ENCODE measurements around the gene SNX8. TPM values are rescaled to one million over a fixed set of nuclear protein-coding genes. Genes with fewer than 3 reads are reported as not detected.

Gene SNX8
- total and polyA plus RNA-seq, 2 donors (not counting 3 experiments of a cell fraction or from before 2014, with no cell fraction given), result 24.5 to 50.3 TPM

- Histone ChIP-seq H3K4me2 (ENCODE audit: insufficient read depth, low read length) (no peak overlapping the region), H3K9me3 (replicated peaks; ENCODE audit: control insufficient read depth, insufficient read depth, low read length) (no peaks in the 10 kb centered on the region), H4K20me1 (replicated peaks; ENCODE audit: control insufficient read depth, extremely low read depth, insufficient read depth, low read length) (no peaks in the 10 kb centered on the region), H3K27ac (ENCODE audit: insufficient read depth, low read depth, low read length) (no peak overlapping the region), H3K27me3 (ENCODE audit: control insufficient read depth in 2 of 2, insufficient read depth in 2 of 2, low read length in 2 of 2) (no peaks in the 10 kb centered on the region), H3K9me1 (replicated peaks; ENCODE audit: control insufficient read depth, extremely low read depth, insufficient read depth, low read length) (no peaks in the 10 kb centered on the region), H3K4me1 (ENCODE audit: control insufficient read depth, extremely low read depth, insufficient read depth, low read length) (peaks cover 6% of the 10 kb centered on the region), H2AFZ (ENCODE audit: low read depth, low read length) (no peak overlapping the region), H3K9ac (replicated peaks; ENCODE audit: extremely low read depth, insufficient read depth, low read length) (no peak overlapping the region), H3K79me2 (ENCODE audit: control insufficient read depth, insufficient read depth, low read length) (peaks cover 6% of the 10 kb centered on the region), H3K4me3 (replicated peaks in 1 of 3; ENCODE audit: insufficient read depth in 1 of 3, low read depth in 1 of 3, low read length in 3 of 3) (no peak overlapping the region), H3K36me3 (ENCODE audit: control insufficient read depth in 2 of 2, extremely low read depth in 1 of 2, insufficient read depth in 2 of 2, low read length in 2 of 2) (no peaks in the 10 kb centered on the region)
- DNase-seq (ENCODE audit: low read depth, low spot score) (no peak), FAIRE-seq (no peak)
- TF ChIP-seq MYC (IDR thresholded peaks at IDR 0.05; ENCODE audit: low read depth, low read length), result no peak
- TF ChIP-seq CTCF (IDR thresholded peaks at IDR 0.05; ENCODE audit: extremely low read depth in 1 of 2, insufficient read depth in 1 of 2, low read depth in 1 of 2, low read length in 2 of 2), result no peak
- TF ChIP-seq EZH2 (IDR thresholded peaks at IDR 0.05; ENCODE audit: borderline replicate concordance, low read depth, low read length, severe bottlenecking), result no peak
- TF ChIP-seq JUN (IDR thresholded peaks at IDR 0.05; ENCODE audit: borderline replicate concordance, insufficient read depth, insufficient read length, low read depth), result no peak
- no peak for TF ChIP-seq POLR2A (IDR thresholded peaks at IDR 0.05; ENCODE audit: low read depth, low read length)
- no peak for TF ChIP-seq POLR2AphosphoS5 (IDR thresholded peaks at IDR 0.05; ENCODE audit: insufficient read depth, low read depth, low read length)
- no peak for TF ChIP-seq FOS (IDR thresholded peaks at IDR 0.05; ENCODE audit: borderline replicate concordance, insufficient read depth, low read length)
- no peak for TF ChIP-seq MAX (IDR thresholded peaks at IDR 0.05; ENCODE audit: insufficient read depth, insufficient read length)
- TF ChIP-seq GATA2 (IDR thresholded peaks at IDR 0.05; ENCODE audit: insufficient read depth, insufficient read length, low read depth, low read length), result no peak
- CTCF ChIA-PET, result no interaction called here
- intact Hi-C loops (cut with micrococcal nuclease), result no loop called here
- POLR2A ChIA-PET, result no interaction called here
- no TSS peak for BruUV-seq (replicated peaks)
- dilution Hi-C loops (cut with MboI; ENCODE audit: extremely low pct_ligation_motif_present, low sequenced_read_pairs), result no loop called here
These were observed 6.5 kb downstream of the SNX8 start for GRCh38 chr7:2307690-2308107.

All from endothelial cell of umbilical vein (primary cell).